NT2/D1 (cell line): ENCODE measurements around the gene MIPOL1.

Experiments used
- DNase-seq: peaks from one replicate; pipeline ENCODE4 v3.0.0-alpha.2; 2011; ENCODE audit warnings: low read depth, low spot score
- H3K27me3 ChIP-seq: 2 replicates; pipeline ENCODE4 v1.6.0; 2011; ENCODE audit warnings: mild to moderate bottlenecking; ENCODE audit not compliant: insufficient read length, insufficient read depth
- H3K36me3 ChIP-seq: 2 replicates; pipeline ENCODE4 v1.6.1; 2011; ENCODE audit warnings: mild to moderate bottlenecking, low read length, mixed read lengths; ENCODE audit not compliant: insufficient read depth, insufficient read length
- H3K4me1 ChIP-seq: 2 replicates; pipeline ENCODE4 v1.5.1; 2011; ENCODE audit not compliant: insufficient read depth, insufficient read length
- H3K4me3 ChIP-seq: 2 replicates; pipeline ENCODE4 v1.5.1; 2011; ENCODE audit warnings: low read depth; ENCODE audit not compliant: insufficient read length
- H3K9ac ChIP-seq: 2 replicates; pipeline ENCODE4 v1.6.0; 2011; ENCODE audit warnings: low read depth; ENCODE audit not compliant: insufficient read length
- H3K9me3 ChIP-seq: 2 replicates; pipeline ENCODE4 v1.5.1; 2011; ENCODE audit warnings: mild to moderate bottlenecking, low read length; ENCODE audit not compliant: insufficient read depth
- SUZ12 ChIP-seq: IDR thresholded peaks from 2 replicates; pipeline ENCODE4 v1.6.1; 2011; ENCODE audit not compliant: insufficient read length, insufficient read depth; ENCODE audit errors: extremely low read depth
- YY1 ChIP-seq: IDR thresholded peaks from 2 replicates; pipeline ENCODE4 v1.6.1; 2011; ENCODE audit not compliant: insufficient read length, insufficient read depth
- ZNF274 ChIP-seq: IDR thresholded peaks from 2 replicates; pipeline ENCODE4 v1.6.1; 2011; ENCODE audit warnings: mild to moderate bottlenecking, low read depth, low read length

The MIPOL1 gene

DNA sequence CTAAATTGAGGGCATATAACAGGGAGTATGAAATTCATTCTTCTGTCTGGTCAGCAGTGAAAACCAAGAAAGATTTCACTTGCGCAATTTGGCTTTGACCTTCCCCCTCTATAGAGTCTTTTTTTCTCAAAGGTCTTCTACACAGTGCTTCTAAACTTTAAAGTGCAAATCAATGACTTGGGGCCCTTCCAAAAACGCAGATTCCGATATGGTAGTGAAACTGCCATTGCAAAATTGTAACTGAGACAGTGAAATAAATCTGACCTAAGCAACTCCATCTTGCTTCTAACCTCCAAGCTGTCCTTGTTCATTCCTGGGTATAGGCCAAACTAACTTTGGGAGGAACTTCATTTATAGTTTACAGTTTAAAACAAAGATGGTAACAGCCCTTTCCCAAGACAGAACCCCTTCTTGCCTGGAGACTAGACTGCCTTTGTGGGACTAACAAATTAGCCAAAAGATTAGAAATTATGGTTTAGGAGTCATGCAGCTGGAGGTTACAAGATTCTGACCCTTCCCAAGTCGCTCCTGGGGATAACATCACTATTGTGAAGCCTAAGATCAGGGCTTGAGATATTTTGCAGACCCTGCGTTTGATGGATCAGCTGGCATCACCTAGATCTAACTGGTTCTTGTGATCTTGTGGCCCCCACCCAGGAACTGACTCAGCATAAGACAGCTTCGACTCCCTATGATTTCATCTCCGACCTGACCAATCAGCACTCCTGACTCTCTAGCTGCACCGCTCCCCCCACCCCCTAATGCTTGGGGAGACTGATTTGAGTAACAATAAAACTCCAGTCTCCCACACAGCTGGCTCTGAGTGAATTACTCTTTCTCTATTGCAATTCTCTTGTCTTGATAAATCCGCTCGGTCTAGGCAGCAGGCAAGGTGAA, 30.3 kb upstream of the MIPOL1 start:
- Histone ChIP-seq H3K36me3 (no peaks in the 10 kb centered on the region), H3K9me3 (no peaks in the 10 kb centered on the region), H3K9ac (no peak overlapping the region), H3K27me3 (no peaks in the 10 kb centered on the region), H3K4me1 (no peaks in the 10 kb centered on the region), H3K4me3 (no peak overlapping the region)
- peak; percentile 39 for DNase-seq
- TF ChIP-seq ZNF274 (no peak), YY1 (no peak), SUZ12 (no peak)

DNA sequence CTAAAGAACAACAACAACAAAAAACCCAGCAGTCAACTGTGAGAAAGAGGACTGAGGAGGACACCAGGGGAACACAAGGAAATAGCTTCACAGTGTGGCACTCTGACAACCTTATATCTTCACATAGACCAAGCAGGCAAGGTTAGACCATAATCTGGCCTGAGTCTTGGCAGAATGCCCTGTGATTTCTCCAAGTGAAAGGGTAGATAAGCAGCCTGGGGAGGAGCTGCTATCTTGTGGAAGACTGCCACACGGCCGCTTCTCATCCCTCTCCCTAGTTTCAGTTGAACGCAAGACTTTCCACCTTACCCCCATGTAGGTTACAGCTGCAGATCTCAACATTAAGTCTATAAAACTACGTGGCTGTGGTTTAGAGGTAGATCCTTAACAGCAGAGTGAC, 29.0 kb upstream of the MIPOL1 start:
- Histone ChIP-seq H3K9me3 (no peaks in the 10 kb centered on the region), H3K36me3 (no peaks in the 10 kb centered on the region), H3K4me3 (no peak overlapping the region), H3K27me3 (no peaks in the 10 kb centered on the region), H3K4me1 (no peaks in the 10 kb centered on the region), H3K9ac (no peak overlapping the region)
- DNase-seq = no peak
- TF ChIP-seq ZNF274 (no peak), SUZ12 (no peak), YY1 (no peak)

DNA sequence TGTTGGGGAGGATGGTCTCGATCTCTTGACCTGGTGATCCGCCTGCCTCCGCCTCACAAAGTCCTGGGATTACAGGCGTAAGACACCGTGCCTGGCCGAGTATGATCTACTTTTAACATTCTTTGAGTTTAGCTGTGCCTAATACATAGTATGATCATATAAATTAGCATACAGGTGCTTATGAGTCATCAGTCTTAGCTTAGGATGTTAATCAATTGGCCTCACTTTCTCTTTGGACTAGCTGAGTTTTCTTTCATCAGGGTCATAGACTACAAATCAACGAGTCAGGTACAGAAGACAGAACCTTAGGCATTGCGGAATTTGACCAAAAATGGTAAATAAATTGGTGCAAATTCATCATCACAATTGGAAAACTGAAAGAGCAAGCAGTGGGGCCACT, 27.5 kb upstream of the MIPOL1 start:
- H3K9me3 ChIP-seq = no peaks in the 10 kb centered on the region
- no peak overlapping the region for H3K4me3 ChIP-seq
- no peaks in the 10 kb centered on the region for H3K27me3 ChIP-seq
- no peak for TF ChIP-seq ZNF274
- TF ChIP-seq YY1 = no peak
- no peak for TF ChIP-seq SUZ12
- H3K9ac ChIP-seq = no peak overlapping the region
- no peak for DNase-seq
- no peaks in the 10 kb centered on the region for H3K4me1 ChIP-seq
- H3K36me3 ChIP-seq = no peaks in the 10 kb centered on the region

DNA sequence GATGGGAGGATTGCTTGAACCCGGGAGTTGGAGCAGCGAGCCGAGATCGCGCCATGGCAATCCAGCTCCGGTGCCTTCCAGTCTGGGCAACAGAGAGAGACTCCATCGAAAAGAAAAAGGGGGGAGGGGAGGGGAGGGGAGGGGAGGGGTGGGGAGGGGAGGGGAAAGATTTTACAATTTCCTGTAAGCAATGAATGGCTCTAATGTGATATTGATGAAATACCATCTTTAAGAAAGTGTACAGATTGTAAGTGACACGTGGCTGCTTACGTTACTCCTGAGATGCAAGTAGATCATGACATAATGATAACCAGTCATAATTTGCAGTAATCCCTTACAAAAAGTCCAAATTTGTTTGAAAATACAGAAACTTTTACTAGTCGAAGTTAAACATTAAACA, 26.7 kb upstream of the MIPOL1 start:
- no peaks in the 10 kb centered on the region for H3K4me1 ChIP-seq
- H3K27me3 ChIP-seq = no peaks in the 10 kb centered on the region
- H3K9me3 ChIP-seq = no peaks in the 10 kb centered on the region
- no peak overlapping the region for H3K9ac ChIP-seq
- no peak for DNase-seq
- TF ChIP-seq ZNF274 (no peak), YY1 (no peak), SUZ12 (no peak)
- H3K4me3 ChIP-seq = no peak overlapping the region
- no peaks in the 10 kb centered on the region for H3K36me3 ChIP-seq

DNA sequence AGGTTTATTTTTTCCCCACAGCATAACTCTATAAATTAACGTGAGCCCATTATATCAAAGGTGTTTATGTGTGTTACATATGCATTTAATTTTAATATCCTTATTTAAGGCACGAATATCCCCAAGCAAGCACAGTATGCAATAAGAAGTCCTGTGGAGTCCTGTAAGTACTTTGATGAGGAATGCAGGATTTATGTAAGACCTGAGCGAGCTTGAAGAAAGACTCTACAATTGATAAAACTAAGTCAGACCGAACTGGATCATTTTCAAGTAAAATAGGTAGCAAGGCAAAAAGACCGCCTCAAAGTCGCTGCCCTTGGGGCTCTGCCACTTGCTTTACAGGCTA, 26.1 kb upstream of the MIPOL1 start:
- H3K9ac ChIP-seq = peak overlapping the region; percentile 88
- no peaks in the 10 kb centered on the region for H3K36me3 ChIP-seq
- peak overlapping the region; percentile 85 for H3K4me3 ChIP-seq
- no peak for DNase-seq
- no peaks in the 10 kb centered on the region for H3K27me3 ChIP-seq
- TF ChIP-seq YY1 (no peak), SUZ12 (no peak), ZNF274 (no peak)
- H3K9me3 ChIP-seq = no peaks in the 10 kb centered on the region
- H3K4me1 ChIP-seq = no peaks in the 10 kb centered on the region

DNA sequence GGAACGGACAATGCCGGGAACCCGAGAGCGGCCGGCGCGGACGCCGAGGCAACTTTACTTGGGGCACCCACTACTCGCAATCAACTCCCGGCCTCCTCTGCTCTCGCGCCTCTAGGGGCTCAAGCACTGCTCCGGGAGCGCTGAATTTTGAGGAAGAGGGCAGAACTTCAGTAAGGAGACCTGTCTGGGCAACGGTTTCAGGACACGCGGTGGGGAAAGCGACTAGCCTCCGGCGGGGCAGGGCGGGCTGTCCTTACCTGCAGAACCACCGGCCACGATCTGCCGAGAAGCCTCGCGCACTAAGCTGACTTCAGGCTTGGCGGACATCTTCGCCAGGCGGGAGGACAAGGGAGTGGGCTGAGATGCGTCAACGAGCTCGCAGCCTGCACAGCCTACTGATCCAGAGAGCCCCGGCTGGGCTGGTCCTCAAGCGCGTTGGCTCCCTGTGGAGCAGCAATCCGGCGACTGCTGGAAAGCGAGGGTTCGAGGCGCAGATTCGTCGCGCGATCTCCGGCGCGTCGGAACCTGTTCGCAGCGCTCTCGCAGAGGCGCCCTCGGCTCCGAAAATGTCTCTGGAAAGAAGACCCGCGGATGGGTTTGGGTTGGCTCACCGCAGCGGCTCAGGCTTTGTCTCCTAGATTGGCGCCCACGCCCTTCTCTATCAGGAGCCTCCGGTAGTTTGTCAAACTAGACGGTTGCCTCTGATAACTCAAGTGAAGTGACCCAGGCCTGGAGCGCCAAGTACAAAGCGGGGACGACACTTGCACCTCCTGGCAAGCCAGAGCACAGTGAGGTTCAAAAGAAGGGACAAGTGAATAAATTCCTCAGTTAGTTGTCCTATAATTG, 25.5 kb upstream of the MIPOL1 start, which contains the start of gene SLC25A21:
Gene SLC25A21, minus strand, starts transcription at position 583 of the 846 bp plus-strand sequence.
- Histone ChIP-seq H3K4me3 (peak within 1 kb of the TSS; percentile 85), H3K9me3 (no peaks in the 10 kb centered on the region), H3K4me1 (no peaks in the 10 kb centered on the region), H3K9ac (peak within 1 kb of the TSS; percentile 88), H3K36me3 (no peaks in the 10 kb centered on the region), H3K27me3 (no peaks in the 10 kb centered on the region)
- DNase-seq = peak; percentile 59
- TF ChIP-seq ZNF274 = no peak
- no peak for TF ChIP-seq YY1
- no peak for TF ChIP-seq SUZ12
